Lower lobe of right lung (tissue), 2 donors: ENCODE data around the gene ZNF280B. TPM values are rescaled to one million over a fixed set of nuclear protein-coding genes. Genes with fewer than 3 reads are reported as not detected.

ENCODE experiments used
- ATAC-seq, 2 donors: fragments of 200-7000 bp; cut with Tn5 transposase; one replicate each; pipeline ENCODE4 v1.9.1; 2020 to 2022; ENCODE audit warnings: mild to moderate bottlenecking in 2 of 2, moderate library complexity in 2 of 2
- DNase-seq: peaks from one replicate; pipeline ENCODE4 v3.0.0-alpha.2; 2020
- H3K27ac ChIP-seq: fragments of 200-600 bp; one replicate; pipeline ENCODE4 v1.8.0; 2022
- H3K27me3 ChIP-seq: fragments of 200-600 bp; one replicate; pipeline ENCODE4 v1.8.0; 2022; ENCODE audit warnings: low read depth
- H3K36me3 ChIP-seq: fragments of 200-600 bp; one replicate; pipeline ENCODE4 v1.8.0; 2022; ENCODE audit warnings: mild to moderate bottlenecking
- H3K4me1 ChIP-seq: fragments of 200-600 bp; one replicate; pipeline ENCODE4 v1.8.0; 2022
- H3K4me3 ChIP-seq: fragments of 200-600 bp; one replicate; pipeline ENCODE4 v1.8.0; 2022; ENCODE audit warnings: mild to moderate bottlenecking
- H3K9me3 ChIP-seq: fragments of 200-600 bp; one replicate; pipeline ENCODE4 v1.8.0; 2022
- intact Hi-C: fragments of 100-400 bp; cut with DNase I; formaldehyde crosslinking; loops from one replicate; pipeline ENCODE4 v1.11.0; 2022
- total RNA-seq: library from RNA; stranded (reverse); fragmentation: NEBNext Ultra II Directional; extraction: Animal tissue kit (Norgen Biotek cat#: 25700); gene quantifications from one replicate; pipeline ENCODE4 v1.2.1, GENCODE V29; 2021
- TF ChIP-seq, protein P1 (sequence below): fragments of 200-600 bp; IDR thresholded peaks from one replicate; pipeline ENCODE4 v1.8.0; 2022; ENCODE audit warnings: antibody characterized with exemption, mild to moderate bottlenecking
- donor health status: DM: no; HTN: yes; CAD: no; lungs with severe emphysema.

Gene ZNF280B
- total RNA-seq, 1 donor from 2014 or later = 0.86 TPM

DNA sequence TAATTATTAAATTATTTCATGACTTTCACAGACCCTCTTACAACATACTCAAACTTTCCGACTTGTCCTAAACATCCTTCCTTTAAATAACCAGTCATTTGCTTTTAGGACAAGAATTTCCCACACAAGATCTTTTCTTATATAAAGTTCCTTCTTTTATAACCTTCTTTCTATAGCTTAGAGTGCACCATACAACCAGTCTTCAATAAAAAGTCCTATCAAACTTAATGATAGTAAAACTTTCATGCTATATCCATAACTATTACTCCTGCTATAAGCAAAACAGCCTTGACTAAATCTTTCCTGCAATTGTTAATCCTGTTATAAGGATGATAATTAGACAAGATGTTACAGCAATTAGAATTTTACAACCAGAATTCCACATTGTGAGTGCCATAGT lies 47.4 kb downstream of the ZNF280B start:
- no peak for DNase-seq
- H3K4me3 ChIP-seq = no peak overlapping the region
- no peak overlapping the region for H3K27ac ChIP-seq
- H3K9me3 ChIP-seq = peaks cover 30% of the 10 kb centered on the region
- peaks cover 22% of the 10 kb centered on the region for H3K27me3 ChIP-seq
- no peaks in the 10 kb centered on the region for H3K4me1 ChIP-seq
- no peaks in the 10 kb centered on the region for H3K36me3 ChIP-seq
- ATAC-seq = no peak
- TF ChIP-seq, protein P1, sequence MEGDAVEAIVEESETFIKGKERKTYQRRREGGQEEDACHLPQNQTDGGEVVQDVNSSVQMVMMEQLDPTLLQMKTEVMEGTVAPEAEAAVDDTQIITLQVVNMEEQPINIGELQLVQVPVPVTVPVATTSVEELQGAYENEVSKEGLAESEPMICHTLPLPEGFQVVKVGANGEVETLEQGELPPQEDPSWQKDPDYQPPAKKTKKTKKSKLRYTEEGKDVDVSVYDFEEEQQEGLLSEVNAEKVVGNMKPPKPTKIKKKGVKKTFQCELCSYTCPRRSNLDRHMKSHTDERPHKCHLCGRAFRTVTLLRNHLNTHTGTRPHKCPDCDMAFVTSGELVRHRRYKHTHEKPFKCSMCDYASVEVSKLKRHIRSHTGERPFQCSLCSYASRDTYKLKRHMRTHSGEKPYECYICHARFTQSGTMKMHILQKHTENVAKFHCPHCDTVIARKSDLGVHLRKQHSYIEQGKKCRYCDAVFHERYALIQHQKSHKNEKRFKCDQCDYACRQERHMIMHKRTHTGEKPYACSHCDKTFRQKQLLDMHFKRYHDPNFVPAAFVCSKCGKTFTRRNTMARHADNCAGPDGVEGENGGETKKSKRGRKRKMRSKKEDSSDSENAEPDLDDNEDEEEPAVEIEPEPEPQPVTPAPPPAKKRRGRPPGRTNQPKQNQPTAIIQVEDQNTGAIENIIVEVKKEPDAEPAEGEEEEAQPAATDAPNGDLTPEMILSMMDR = no peak
- intact Hi-C loops = no loop called here

DNA sequence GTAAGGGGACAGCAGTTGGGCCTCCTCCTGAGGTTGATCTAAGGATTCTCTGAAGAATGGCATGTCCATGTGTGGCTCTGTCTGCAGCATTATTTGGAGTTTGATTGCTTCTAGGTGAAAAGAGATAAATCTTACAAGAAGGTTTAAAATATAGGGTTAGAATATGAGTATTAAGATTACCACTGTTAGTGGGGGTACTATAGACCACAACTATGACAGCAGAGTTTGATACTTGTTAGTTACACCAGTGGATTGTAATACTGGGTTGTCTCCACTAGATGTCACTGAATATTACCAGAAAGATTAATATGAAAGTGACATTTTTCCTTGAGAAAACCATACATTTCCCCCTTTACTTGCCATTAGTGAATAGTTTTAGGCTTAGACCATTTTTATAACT lies 47.9 kb downstream of the ZNF280B start:
- H3K4me3 ChIP-seq = no peak overlapping the region
- peaks cover 30% of the 10 kb centered on the region for H3K9me3 ChIP-seq
- intact Hi-C loops = no loop called here
- H3K36me3 ChIP-seq = no peaks in the 10 kb centered on the region
- ATAC-seq = no peak
- no peak for DNase-seq
- TF ChIP-seq, protein P1 = peak; percentile 40
- H3K27me3 ChIP-seq = peaks cover 22% of the 10 kb centered on the region
- no peak overlapping the region for H3K27ac ChIP-seq
- H3K4me1 ChIP-seq = no peaks in the 10 kb centered on the region

DNA sequence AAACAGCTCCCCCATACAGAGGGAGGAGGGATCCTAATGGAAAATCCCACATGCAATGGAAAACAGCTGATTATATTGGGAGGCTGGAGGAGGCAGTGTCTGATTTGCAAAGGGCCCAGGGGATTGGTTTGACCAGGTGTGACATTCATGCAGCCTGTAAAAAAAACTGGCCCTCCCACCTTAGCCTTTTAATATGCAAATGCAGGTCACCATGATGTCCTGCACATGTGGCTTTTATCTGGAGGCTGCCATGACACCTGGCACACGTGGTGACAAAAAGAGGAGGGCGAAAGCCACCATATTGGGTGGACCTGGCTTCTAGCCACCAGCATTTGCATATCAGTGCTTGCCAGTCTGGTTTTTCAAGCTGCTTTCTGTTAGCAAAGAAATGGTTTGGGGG lies 48.5 kb downstream of the ZNF280B start:
- peaks cover 26% of the 10 kb centered on the region for H3K27me3 ChIP-seq
- TF ChIP-seq, protein P1 = no peak
- H3K9me3 ChIP-seq = peaks cover 30% of the 10 kb centered on the region
- no peak for ATAC-seq
- no peak overlapping the region for H3K27ac ChIP-seq
- no peaks in the 10 kb centered on the region for H3K36me3 ChIP-seq
- no peak for DNase-seq
- no peaks in the 10 kb centered on the region for H3K4me1 ChIP-seq
- H3K4me3 ChIP-seq = no peak overlapping the region
- intact Hi-C loops = no loop called here

DNA sequence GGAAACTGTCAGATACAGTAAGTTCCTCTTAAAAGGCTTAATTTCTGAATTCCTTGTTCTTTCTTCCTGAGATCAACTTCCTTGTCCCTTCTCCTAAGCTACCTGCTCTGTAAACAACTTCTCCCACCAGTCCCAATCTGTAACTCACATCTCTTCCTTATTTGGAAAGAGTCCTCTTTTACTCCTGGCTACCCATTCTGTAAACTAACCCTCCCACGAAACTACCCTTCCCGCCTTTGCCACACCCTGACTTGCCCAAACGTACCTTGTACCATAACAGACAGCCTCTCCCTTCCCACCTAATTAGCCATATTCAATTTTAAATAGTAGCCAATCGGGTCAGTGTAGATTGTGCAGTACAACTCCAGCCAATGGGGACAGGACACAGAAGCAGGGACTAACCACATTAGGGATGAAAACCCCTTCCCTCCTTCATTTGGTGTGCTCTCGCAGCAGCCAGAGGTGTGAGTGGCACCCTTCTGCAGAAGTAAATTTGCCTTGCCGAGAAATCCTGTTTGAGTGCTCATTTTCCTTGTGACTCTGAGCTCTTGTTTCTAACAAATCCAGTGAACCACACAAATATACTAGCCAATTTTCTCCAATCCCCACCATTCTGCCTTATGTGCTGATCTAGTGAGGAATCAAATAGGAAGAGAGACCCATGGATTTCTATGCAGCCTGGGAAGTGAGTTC lies 49.5 kb downstream of the ZNF280B start:
- DNase-seq (no peak), ATAC-seq (no peak)
- Histone ChIP-seq H3K4me3 (no peak overlapping the region), H3K9me3 (peaks cover 30% of the 10 kb centered on the region), H3K4me1 (no peaks in the 10 kb centered on the region), H3K36me3 (no peaks in the 10 kb centered on the region), H3K27ac (no peak overlapping the region), H3K27me3 (peaks cover 21% of the 10 kb centered on the region)
- TF ChIP-seq, protein P1 = no peak
- intact Hi-C loops = no loop called here

DNA sequence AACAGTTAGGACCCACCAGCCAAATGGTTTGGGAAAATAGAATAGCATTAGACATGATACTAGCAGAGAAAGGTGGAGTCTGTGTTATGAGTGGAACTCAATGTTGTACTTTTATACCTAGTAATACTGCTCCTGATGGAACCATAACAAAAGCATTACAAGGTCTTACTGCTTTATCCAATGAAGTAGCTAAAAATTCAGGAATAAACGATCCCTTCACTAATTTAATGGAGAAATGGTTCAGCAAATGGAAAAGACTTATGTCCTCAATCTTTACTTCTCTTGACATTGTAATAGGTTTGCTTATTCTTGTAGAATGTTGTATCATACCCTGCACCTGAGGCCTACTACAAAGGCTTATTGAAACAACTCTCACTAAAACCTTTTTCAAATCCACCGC lies 50.2 kb downstream of the ZNF280B start:
- ATAC-seq (no peak), DNase-seq (no peak)
- intact Hi-C loops = no loop called here
- no peaks in the 10 kb centered on the region for H3K4me1 ChIP-seq
- no peak overlapping the region for H3K4me3 ChIP-seq
- no peak overlapping the region for H3K27ac ChIP-seq
- TF ChIP-seq, protein P1 = no peak
- peaks cover 32% of the 10 kb centered on the region for H3K9me3 ChIP-seq
- no peaks in the 10 kb centered on the region for H3K36me3 ChIP-seq
- peaks cover 18% of the 10 kb centered on the region for H3K27me3 ChIP-seq
